GM18499 (cell line): ENCODE data around the gene ZBTB7A.

ENCODE experiments used
- ATAC-seq: cut with Tn5 transposase; IDR thresholded peaks from one replicate; pipeline ENCODE4 v1.9.1; 2021; ENCODE audit warnings: moderate number of reproducible peaks; ENCODE audit not compliant: insufficient read depth, unreplicated experiment

The ZBTB7A gene

GRCh38 chr19:4057931-4058692 lies 8.6 kb downstream of the ZBTB7A start:
- no peak for ATAC-seq

GRCh38 chr19:4055209-4055552 lies 11.5 kb downstream of the ZBTB7A start:
- ATAC-seq, result no peak

GRCh38 chr19:4054441-4055208 lies 12.1 kb downstream of the ZBTB7A start:
- ATAC-seq, result no peak

- ATAC-seq, result no peak
Measured at GRCh38 chr19:4053423-4054324, 13.0 kb downstream of the ZBTB7A start.

GRCh38 chr19:4052993-4053422 lies 13.7 kb downstream of the ZBTB7A start:
- no peak for ATAC-seq

- ATAC-seq, result no peak
Measured at GRCh38 chr19:4052114-4052992, 14.3 kb downstream of the ZBTB7A start.

- no peak for ATAC-seq
Measured at GRCh38 chr19:4051175-4052101, 15.3 kb downstream of the ZBTB7A start.

- ATAC-seq, result no peak
Measured at GRCh38 chr19:4049432-4049831, 17.3 kb downstream of the ZBTB7A start.

GRCh38 chr19:4046946-4047683 lies 19.6 kb downstream of the ZBTB7A start:
- no peak for ATAC-seq

- no peak for ATAC-seq
Measured at GRCh38 chr19:4046362-4046691, 20.4 kb downstream of the ZBTB7A start.

GRCh38 chr19:4045597-4046361 lies 20.9 kb downstream of the ZBTB7A start:
- no peak for ATAC-seq

- no peak for ATAC-seq
Measured at GRCh38 chr19:4044990-4045465, 21.7 kb downstream of the ZBTB7A start.

GRCh38 chr19:4043966-4044715 lies 22.6 kb downstream of the ZBTB7A start:
- no peak for ATAC-seq

- no peak for ATAC-seq
Measured at GRCh38 chr19:4043401-4043800, 23.3 kb downstream of the ZBTB7A start.

GRCh38 chr19:4042731-4043082 lies 24.0 kb downstream of the ZBTB7A start:
- no peak for ATAC-seq

- no peak for ATAC-seq
Measured at GRCh38 chr19:4042064-4042730, 24.5 kb downstream of the ZBTB7A start.
